H9 (cell line): ENCODE data around the gene TMEM145. TPM values are rescaled to one million over a fixed set of nuclear protein-coding genes. Genes with fewer than 3 reads are reported as not detected.

Experiments
- DNase-seq: peaks from one replicate; pipeline ENCODE4 v3.0.0-alpha.2; 2017
- H2AFZ ChIP-seq: one replicate; pipeline ENCODE4 v1.6.1; 2013; ENCODE audit warnings: mild to moderate bottlenecking, low read length, control low read depth, moderate library complexity
- H2AK5ac ChIP-seq: 2 replicates; pipeline ENCODE4 v1.6.1; 2013; ENCODE audit warnings: low read length, control low read depth, mixed read lengths; ENCODE audit not compliant: insufficient read length
- H2BK120ac ChIP-seq: one replicate; pipeline ENCODE4 v1.6.1; 2013; ENCODE audit warnings: low read depth, mild to moderate bottlenecking, low read length, control low read depth, inconsistent platforms; ENCODE audit not compliant: poor library complexity, severe bottlenecking
- H2BK12ac ChIP-seq: 2 replicates; pipeline ENCODE4 v1.6.1; 2013; ENCODE audit warnings: low read length, control low read depth, mixed read lengths, low read depth; ENCODE audit not compliant: insufficient read length
- H2BK15ac ChIP-seq: 2 replicates; pipeline ENCODE4 v1.6.1; 2013; ENCODE audit warnings: low read depth, low read length, control low read depth
- H2BK20ac ChIP-seq: one replicate; pipeline ENCODE4 v1.6.1; 2013; ENCODE audit warnings: low read depth, mild to moderate bottlenecking, low read length, control low read depth, inconsistent platforms; ENCODE audit not compliant: poor library complexity, severe bottlenecking
- H2BK5ac ChIP-seq: 2 replicates; pipeline ENCODE4 v1.6.1; 2013; ENCODE audit warnings: low read length, control low read depth, mixed read lengths; ENCODE audit not compliant: insufficient read length
- H3K14ac ChIP-seq: 2 replicates; pipeline ENCODE4 v1.6.1; 2013; ENCODE audit warnings: low read length, control low read depth; ENCODE audit not compliant: insufficient read depth
- H3K18ac ChIP-seq: 2 replicates; pipeline ENCODE4 v1.6.1; 2013; ENCODE audit warnings: low read depth, mild to moderate bottlenecking, mixed read lengths, low read length, control low read depth; ENCODE audit not compliant: insufficient read length
- H3K23ac ChIP-seq: 2 replicates; pipeline ENCODE4 v1.6.1; 2013; ENCODE audit warnings: low read length, control low read depth, mixed read lengths, low read depth; ENCODE audit not compliant: insufficient read length
- H3K23me2 ChIP-seq: 2 replicates; pipeline ENCODE4 v1.6.1; 2013; ENCODE audit warnings: low read depth, mild to moderate bottlenecking, mixed read lengths, low read length, control low read depth; ENCODE audit not compliant: insufficient read length, poor library complexity, severe bottlenecking
- H3K27ac ChIP-seq: 2 replicates; pipeline ENCODE4 v1.5.1; 2013; ENCODE audit warnings: low read length, control low read depth, mixed read lengths, low read depth; ENCODE audit not compliant: insufficient read length
- H3K27me3 ChIP-seq: 2 replicates; pipeline ENCODE4 v1.6.1; 2013; ENCODE audit warnings: low read length, control low read depth, inconsistent platforms; ENCODE audit not compliant: insufficient read depth
- H3K4ac ChIP-seq: 2 replicates; pipeline ENCODE4 v1.6.1; 2013; ENCODE audit warnings: low read depth, mild to moderate bottlenecking, control low read depth, inconsistent platforms, low read length, moderate library complexity
- H3K4me1 ChIP-seq: 2 replicates; pipeline ENCODE4 v1.6.1; 2013; ENCODE audit warnings: low read length, control low read depth, inconsistent platforms; ENCODE audit not compliant: insufficient read depth
- H3K4me2 ChIP-seq: 2 replicates; pipeline ENCODE4 v1.6.1; 2013; ENCODE audit warnings: low read length, control low read depth, mixed read lengths; ENCODE audit not compliant: insufficient read length, insufficient read depth
- H3K56ac ChIP-seq: 2 replicates; pipeline ENCODE4 v1.6.1; 2013; ENCODE audit warnings: low read depth, mild to moderate bottlenecking, mixed read lengths, low read length, control low read depth; ENCODE audit not compliant: insufficient read length
- H3K79me1 ChIP-seq: 2 replicates; pipeline ENCODE4 v1.6.1; 2013; ENCODE audit warnings: low read depth, mild to moderate bottlenecking, moderate library complexity, low read length, control low read depth, inconsistent platforms; ENCODE audit not compliant: insufficient read depth, poor library complexity, severe bottlenecking
- H3K79me2 ChIP-seq: 2 replicates; pipeline ENCODE4 v1.6.1; 2013; ENCODE audit warnings: low read length, control low read depth, inconsistent platforms; ENCODE audit not compliant: insufficient read depth
- H3K9ac ChIP-seq: 2 replicates; pipeline ENCODE4 v1.6.1; 2013; ENCODE audit warnings: low read length, control low read depth, mixed read lengths; ENCODE audit not compliant: insufficient read length; ENCODE audit errors: extremely low read depth
- H3K9me3 ChIP-seq: one replicate; pipeline ENCODE4 v1.6.1; 2013; ENCODE audit warnings: low read depth, low read length, inconsistent platforms; ENCODE audit not compliant: control insufficient read depth
- H3T11ph ChIP-seq: one replicate; pipeline ENCODE4 v1.6.1; 2013; ENCODE audit warnings: mild to moderate bottlenecking, low read length, control low read depth, inconsistent platforms
- H4K20me1 ChIP-seq: one replicate; pipeline ENCODE4 v1.6.1; 2013; ENCODE audit not compliant: control insufficient read depth, insufficient read length, insufficient read depth
- H4K5ac ChIP-seq: 2 replicates; pipeline ENCODE4 v1.6.1; 2013; ENCODE audit warnings: low read depth, mild to moderate bottlenecking, mixed read lengths, low read length, control low read depth; ENCODE audit not compliant: insufficient read length
- H4K8ac ChIP-seq: replicated peaks from 2 replicates; pipeline ENCODE4 v1.6.1; 2013; ENCODE audit warnings: low read length, control low read depth, mixed read lengths, low read depth; ENCODE audit not compliant: insufficient read length
- H4K91ac ChIP-seq: 2 replicates; pipeline ENCODE4 v1.6.1; 2013; ENCODE audit warnings: low read depth, mild to moderate bottlenecking, moderate library complexity, mixed read lengths, low read length, control low read depth; ENCODE audit not compliant: insufficient read length
- H3K27ac Mint-ChIP-seq, 3 experiments: 2 replicates in 2 of 3; 3 replicates in 1 of 3; pipeline ENCODE4 v1.8.0; 2020 to 2021; ENCODE audit warnings: mixed read lengths in 3 of 3, mild to moderate bottlenecking in 1 of 3, moderate library complexity in 1 of 3
- H3K27me3 Mint-ChIP-seq: 2 replicates; pipeline ENCODE4 v1.8.0; 2021; ENCODE audit warnings: low read depth, mild to moderate bottlenecking, moderate library complexity, mixed read lengths
- H3K36me3 Mint-ChIP-seq, 3 experiments: 2 replicates in 2 of 3; 3 replicates in 1 of 3; pipeline ENCODE4 v1.8.0; 2020 to 2021; ENCODE audit warnings: low read depth in 3 of 3, mixed read lengths in 3 of 3; ENCODE audit not compliant: insufficient read depth in 1 of 3
- H3K4me1 Mint-ChIP-seq, 2 experiments: 2 replicates each; pipeline ENCODE4 v1.8.0; 2020; ENCODE audit warnings: mixed read lengths in 2 of 2
- H3K4me3 Mint-ChIP-seq, 2 experiments: 2 replicates in 1 of 2; 3 replicates in 1 of 2; pipeline ENCODE4 v1.8.0; 2020 to 2021; ENCODE audit warnings: mild to moderate bottlenecking in 2 of 2, mixed read lengths in 2 of 2, moderate library complexity in 1 of 2
- H3K9me3 Mint-ChIP-seq, 2 experiments: 2 replicates in 1 of 2; 3 replicates in 1 of 2; pipeline ENCODE4 v1.8.0; 2020; ENCODE audit warnings: mild to moderate bottlenecking in 2 of 2, mixed read lengths in 2 of 2, moderate library complexity in 1 of 2
- CTCF ChIP-seq: fragments of 200-600 bp; sonication (generic); conservative IDR thresholded peaks from 3 replicates; pipeline ENCODE4 v1.8.0; 2021; ENCODE audit warnings: antibody characterized with exemption, mild to moderate bottlenecking
- WGBS: extraction: QIAGEN DNeasy Blood & Tissue Kit; methylation state at CpG from one replicate; pipeline ENCODE4 v1.1.7; 2013; ENCODE audit warnings: missing lambda C conversion rate, low lambda C conversion rate, mixed read lengths; ENCODE audit not compliant: insufficient read length; ENCODE audit errors: extremely low coverage; 5-methylcytosine and 5-hydroxymethylcytosine counted together
- total RNA-seq: library from RNA; stranded (reverse); gene quantifications from 2 replicates; pipeline ENCODE4 v1.2.1, GENCODE V29; 2021

The TMEM145 gene
- total RNA-seq, 1 experiment from 2014 or later: 4.5 TPM

- Histone ChIP-seq H4K20me1 (no peaks in the 10 kb centered on the region), H4K91ac (no peak overlapping the region), H3K56ac (no peak overlapping the region), H3K79me1 (no peaks in the 10 kb centered on the region), H2BK15ac (no peak overlapping the region), H3K4me1 (no peaks in the 10 kb centered on the region), H3K23ac (no peak overlapping the region), H2AFZ (no peak overlapping the region), H4K8ac (no peak overlapping the region), H3K4ac (no peak overlapping the region), H3K14ac (no peak overlapping the region), H2BK5ac (no peak overlapping the region), H2BK20ac (no peak overlapping the region), H3K27ac (no peak overlapping the region), H3T11ph (no peak overlapping the region), H3K9ac (no peak overlapping the region), H2BK12ac (no peak overlapping the region), H3K23me2 (no peaks in the 10 kb centered on the region), H3K18ac (no peak overlapping the region), H2BK120ac (no peak overlapping the region), H3K9me3 (no peaks in the 10 kb centered on the region), H3K27me3 (no peaks in the 10 kb centered on the region), H4K5ac (no peak overlapping the region), H3K4me2 (no peak overlapping the region), H2AK5ac (no peak overlapping the region), H3K79me2 (no peaks in the 10 kb centered on the region)
- peaks cover 0 to 1% of the 10 kb centered on the region in 2 experiments; a peak in 1 of 4 replicates for H3K4me1 Mint-ChIP-seq
- no peaks in the 10 kb centered on the region for H3K27me3 Mint-ChIP-seq
- H3K9me3 Mint-ChIP-seq: no peaks in the 10 kb centered on the region; a peak in 1 of 5 replicates
- peaks cover 2 to 28% (median 13%) of the 10 kb centered on the region in 3 experiments; a peak in 5 of 7 replicates for H3K36me3 Mint-ChIP-seq
- no peak for DNase-seq
- peak overlapping the region in 1 of 3 experiments; percentile 73; a peak in 1 of 7 replicates for H3K27ac Mint-ChIP-seq
- H3K4me3 Mint-ChIP-seq: no peak overlapping the region
- no CpG with 5 or more reads among the region's 31 CpGs for WGBS
- TF ChIP-seq CTCF: no peak
Observed at GRCh38 chr19:42352301-42353259, 39.5 kb downstream of the TMEM145 start.
